Gastroesophageal sphincter (tissue), 4 donors: Measurements from ENCODE around the gene POLR2F. TPM values are rescaled to one million over a fixed set of nuclear protein-coding genes. Genes with fewer than 3 reads are reported as not detected.

Experiments used
- ATAC-seq: fragments of 150-250 bp; one replicate; pipeline ENCODE4 v1.9.1; 2016; ENCODE audit warnings: mild to moderate bottlenecking, moderate library complexity
- H3K27ac ChIP-seq, 4 donors: fragments of 200-600 bp; sonication (generic) in 3 of 4; 1 replicate in 3 of 4; 2 replicates in 1 of 4; pipeline ENCODE4 v1.5.1; 2016 to 2019
- H3K27me3 ChIP-seq: fragments of 200-600 bp; sonication (generic); one replicate; pipeline ENCODE4 v1.5.1; 2019
- H3K36me3 ChIP-seq, 2 donors: fragments of 200-600 bp; sonication (generic); one replicate each; pipeline ENCODE4 v1.5.1; 2019; ENCODE audit warnings: control low read depth in 1 of 2
- H3K4me1 ChIP-seq, 3 donors: fragments of 200-600 bp; sonication (generic); 1 replicate in 2 of 3; 2 replicates in 1 of 3; pipeline ENCODE4 v1.5.1; 2016 to 2019; ENCODE audit warnings: control low read depth in 2 of 3
- H3K4me3 ChIP-seq, 2 donors: fragments of 200-600 bp; sonication (generic); one replicate each; pipeline ENCODE4 v1.5.1; 2019; ENCODE audit warnings: mild to moderate bottlenecking in 1 of 2, moderate library complexity in 1 of 2
- H3K9me3 ChIP-seq, 3 donors: fragments of 200-600 bp; sonication (generic); one replicate each; pipeline ENCODE4 v1.5.1; 2017 to 2019; ENCODE audit warnings: control low read depth in 2 of 3
- CTCF ChIP-seq, 4 experiments: fragments of 200-600 bp in 2 of 4; fragments of 450-650 bp in 2 of 4; sonication (generic) in 1 of 4; IDR thresholded peaks; one replicate each; pipeline ENCODE4 v1.5.1; 2017 to 2019; ENCODE audit warnings: antibody characterized with exemption in 4 of 4, mild to moderate bottlenecking in 2 of 4, moderate library complexity in 2 of 4
- EP300 ChIP-seq: sonication (generic); formaldehyde crosslinking; IDR thresholded peaks from one replicate; pipeline ENCODE4 v1.6.1; 2017; ENCODE audit warnings: antibody characterized with exemption, mild to moderate bottlenecking
- POLR2A ChIP-seq, 2 donors: fragments of 450-650 bp; IDR thresholded peaks; one replicate each; pipeline ENCODE4 v1.6.1; 2017; ENCODE audit warnings: antibody characterized with exemption in 2 of 2, mild to moderate bottlenecking in 2 of 2, moderate library complexity in 1 of 2
- POLR2AphosphoS5 ChIP-seq: sonication (generic); formaldehyde crosslinking; IDR thresholded peaks from one replicate; pipeline ENCODE4 v1.6.1; 2017; ENCODE audit warnings: antibody characterized with exemption
- WGBS, 2 donors: methylation state at CpG; one replicate each; pipeline ENCODE4 v1.1.5; 2018; ENCODE audit warnings: low coverage in 1 of 2; 5-methylcytosine and 5-hydroxymethylcytosine counted together
- total RNA-seq, 4 donors: library from RNA; depleted of rRNA; stranded (reverse); fragments of >200 nt; gene quantifications; one replicate each; pipeline ENCODE4 v1.1.0, GENCODE V29; 2016

The POLR2F gene
- total RNA-seq, 4 donors from 2014 or later: 41.4 to 79.5 (median 72.0) TPM

DNA sequence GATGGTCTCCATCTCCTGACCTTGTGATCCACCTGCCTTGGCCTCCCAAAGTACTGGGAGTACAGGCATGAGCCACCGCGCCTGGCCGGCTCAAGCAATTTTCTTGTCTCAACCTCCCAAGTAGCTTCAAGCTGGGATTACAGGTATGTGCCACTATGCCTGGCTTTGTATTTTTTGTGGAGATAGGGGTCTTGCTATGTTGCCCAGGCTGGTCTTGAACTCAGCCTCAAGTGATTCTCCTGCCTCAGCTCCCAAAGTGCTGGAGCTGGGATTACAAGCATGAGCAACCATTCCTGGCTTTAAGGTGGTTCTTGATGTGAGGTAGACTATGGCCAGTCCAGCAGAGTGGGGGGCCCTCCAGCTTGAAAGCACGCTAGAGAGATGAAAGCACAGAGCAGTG, 7.6 kb downstream of the POLR2F start:
- H3K36me3 ChIP-seq: peaks cover 0 to 93% of the 10 kb centered on the region in 2 donors
- peaks cover 0 to 9% (median 0%) of the 10 kb centered on the region in 3 donors for H3K4me1 ChIP-seq
- 100% methylated on average over 1 of the region's 4 CpGs; no CpG with 5 or more reads in 1 of the 2 donors for WGBS, 2 donors
- no peaks in the 10 kb centered on the region for H3K9me3 ChIP-seq
- no peak for TF ChIP-seq CTCF (IDR thresholded peaks at IDR 0.05)
- no peak for TF ChIP-seq POLR2AphosphoS5
- no peak for TF ChIP-seq EP300
- no peak for TF ChIP-seq POLR2A (IDR thresholded peaks at IDR 0.05)
- no peak overlapping the region for H3K27ac ChIP-seq
- no peaks in the 10 kb centered on the region for H3K27me3 ChIP-seq
- no peak overlapping the region for H3K4me3 ChIP-seq
- no peak for ATAC-seq

- Histone ChIP-seq H3K9me3 (no peaks in the 10 kb centered on the region), H3K4me1 (peaks cover 0 to 20% (median 0%) of the 10 kb centered on the region in 3 donors), H3K4me3 (no peak overlapping the region), H3K36me3 (peaks cover 0 to 80% of the 10 kb centered on the region in 2 donors), H3K27me3 (no peaks in the 10 kb centered on the region), H3K27ac (no peak overlapping the region)
- TF ChIP-seq EP300 (no peak), CTCF (IDR thresholded peaks at IDR 0.05) (no peak), POLR2AphosphoS5 (no peak)
- no peak for ATAC-seq
- 69 to 75% methylated on average over 7 to 9 of the region's 9 CpGs for WGBS, 2 donors
These were observed 12.6 kb downstream of the POLR2F start for GRCh38 chr22:37965940-37966664.

DNA sequence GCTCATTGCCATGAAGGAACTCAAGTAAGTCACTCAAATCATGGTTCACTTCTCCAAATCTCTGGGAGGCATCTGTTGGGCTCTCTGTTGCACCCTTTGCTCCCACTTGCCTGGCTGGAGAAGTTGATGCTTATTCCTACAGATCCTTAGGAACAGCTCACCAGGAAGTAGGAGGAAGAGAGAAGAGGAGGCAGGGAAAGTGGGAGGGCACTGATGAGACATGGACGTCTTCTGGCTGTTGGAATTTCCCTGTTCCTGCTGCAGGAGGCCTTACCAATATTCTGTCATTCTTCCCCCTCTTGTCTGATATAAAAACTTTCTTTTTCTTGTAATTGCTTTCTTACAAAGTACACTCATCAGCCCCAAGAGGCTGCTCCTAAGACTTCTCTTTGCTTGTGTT, 13.6 kb downstream of the POLR2F start:
- 20 to 33% methylated on average over 1 of the region's 1 CpG for WGBS, 2 donors
- peaks cover 0 to 20% (median 0%) of the 10 kb centered on the region in 3 donors for H3K4me1 ChIP-seq

DNA sequence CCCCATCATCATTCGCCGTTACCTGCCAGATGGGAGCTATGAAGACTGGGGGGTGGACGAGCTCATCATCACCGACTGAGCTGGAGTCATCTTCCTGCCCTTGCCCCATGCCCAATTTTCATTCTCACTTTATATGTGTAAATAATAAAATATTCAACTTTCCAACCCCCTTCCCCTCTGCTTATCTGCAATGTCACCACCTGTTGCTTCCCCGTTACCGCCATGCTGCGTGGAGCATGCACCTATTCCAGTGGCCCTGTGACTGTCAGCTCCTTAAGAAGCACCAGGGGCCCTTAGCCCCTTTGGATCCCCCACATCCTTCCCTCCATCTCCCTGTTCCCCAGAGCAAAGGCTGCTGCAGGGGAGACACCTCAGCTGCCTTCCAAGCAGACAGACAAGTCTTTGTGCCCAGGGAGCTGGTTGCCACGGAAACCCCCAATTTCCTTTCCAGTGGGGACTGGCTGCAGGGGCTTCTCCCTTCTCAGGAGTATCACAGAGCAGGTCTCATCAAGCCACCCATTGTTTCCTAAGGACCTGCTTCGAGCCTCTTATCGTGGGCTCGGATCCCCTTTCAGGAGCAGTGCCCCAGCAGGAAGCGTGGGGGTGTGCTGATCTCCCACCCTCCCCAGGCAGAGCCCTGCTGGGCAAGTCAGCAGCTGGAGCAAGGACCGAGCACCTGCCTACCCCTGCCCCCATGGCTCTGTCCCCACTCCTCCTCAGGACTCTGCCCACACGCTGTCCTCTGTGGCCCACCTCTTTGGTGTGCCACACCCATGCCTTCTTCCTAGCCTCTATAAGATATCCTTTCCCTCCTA, 14.3 kb downstream of the POLR2F start:
- Histone ChIP-seq H3K9me3 (no peaks in the 10 kb centered on the region), H3K4me3 (no peak overlapping the region), H3K36me3 (peaks cover 0 to 74% of the 10 kb centered on the region in 2 donors), H3K27me3 (no peaks in the 10 kb centered on the region), H3K27ac (peak overlapping the region in 1 of 4 donors; percentile 41), H3K4me1 (peaks cover 0 to 20% (median 0%) of the 10 kb centered on the region in 3 donors)
- TF ChIP-seq POLR2A (IDR thresholded peaks at IDR 0.05) (no peak), POLR2AphosphoS5 (no peak), EP300 (no peak), CTCF (IDR thresholded peaks at IDR 0.05) (no peak)
- no peak for ATAC-seq
- 83 to 87% methylated on average over 8 to 11 of the region's 14 CpGs for WGBS, 2 donors

More for the DNA sequence above, 13.6 kb downstream of the POLR2F start:
- Histone ChIP-seq H3K27ac (no peak overlapping the region), H3K4me3 (no peak overlapping the region), H3K36me3 (peaks cover 0 to 74% of the 10 kb centered on the region in 2 donors), H3K9me3 (no peaks in the 10 kb centered on the region), H3K27me3 (no peaks in the 10 kb centered on the region)
- ATAC-seq: no peak
- TF ChIP-seq EP300: no peak
- no peak for TF ChIP-seq POLR2AphosphoS5
- no peak for TF ChIP-seq CTCF (IDR thresholded peaks at IDR 0.05)
- TF ChIP-seq POLR2A (IDR thresholded peaks at IDR 0.05): no peak
